ENCODE data around the gene CERT1. TPM values are rescaled to one million over a fixed set of nuclear protein-coding genes. Genes with fewer than 3 reads are reported as not detected.

CERT1 gene
- total and polyA plus RNA-seq, 4 donors = 16.1 to 86.2 (median 46.1) TPM

DNA sequence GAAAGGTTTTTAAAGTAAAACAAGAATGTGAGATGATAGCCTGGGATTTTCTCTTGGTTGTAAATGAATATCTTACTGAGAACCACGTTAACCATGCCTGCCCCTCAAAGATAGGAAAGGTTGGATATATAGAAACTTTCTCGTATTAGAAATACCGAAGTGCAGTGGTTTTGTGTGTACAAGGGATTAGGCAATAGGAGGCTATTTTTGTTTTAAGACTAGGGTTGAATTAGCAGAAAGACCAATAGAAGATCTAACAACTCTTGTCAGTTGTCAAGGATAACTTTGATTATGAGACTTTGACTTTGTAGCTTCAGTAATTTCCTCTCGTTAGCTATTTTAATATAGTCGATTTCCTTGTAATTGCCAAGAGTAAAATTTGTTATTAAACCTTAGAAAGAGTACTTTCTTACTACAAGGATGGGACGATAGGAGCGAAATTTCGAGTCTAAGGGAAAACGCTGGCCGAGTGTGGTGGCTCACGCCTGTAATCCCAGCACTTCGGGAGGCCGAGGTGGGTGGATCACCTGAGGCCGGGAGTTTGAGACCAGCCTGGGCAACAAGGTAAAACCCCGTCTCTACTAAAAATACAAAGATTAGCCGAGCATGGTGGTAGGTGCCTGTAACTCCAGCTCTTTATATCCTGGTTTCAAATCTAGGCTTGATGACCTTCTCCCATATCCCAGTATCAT, 1.1 kb upstream of the CERT1 start:
- DNase-seq = peak in 1 of 3 donors; percentile 30

DNA sequence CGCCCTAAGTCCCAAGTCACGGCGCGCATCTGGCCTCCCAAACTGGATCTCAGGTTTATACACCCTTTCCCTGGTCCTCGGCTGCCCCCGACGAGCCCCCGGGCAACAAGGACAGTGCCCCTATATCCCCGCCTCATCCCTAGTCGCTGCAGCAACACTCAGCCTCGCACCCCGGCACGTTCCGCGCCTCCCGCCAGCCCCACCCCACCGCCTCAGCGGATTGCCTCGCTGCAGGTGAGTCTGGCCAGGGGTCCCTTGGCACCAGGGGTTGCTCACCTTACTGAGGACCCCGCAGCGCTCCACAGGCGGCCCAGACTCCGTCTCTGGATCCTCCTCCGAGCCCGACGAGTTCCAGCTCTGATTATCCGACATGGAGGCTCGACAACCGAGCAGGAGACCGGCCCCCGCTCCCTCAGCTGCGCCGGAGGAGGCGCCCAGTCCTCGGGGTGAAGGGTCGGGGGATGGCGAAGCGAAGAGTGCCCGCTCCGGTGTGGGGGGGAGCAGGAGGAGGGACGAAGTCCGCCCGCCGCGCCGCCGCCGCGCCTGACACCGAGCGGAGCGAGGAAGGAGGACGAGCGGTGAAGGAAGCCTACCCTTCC, 494 bp downstream of the CERT1 start:
- peak overlapping the region; percentile 93 for H3K4me3 ChIP-seq
- no peak for TF ChIP-seq CTCF (IDR thresholded peaks at IDR 0.05; ENCODE audit: control extremely low read depth, extremely low read depth)
- peaks cover 0 to 26% (median 8%) of the 10 kb centered on the region in 5 donors for H3K4me1 ChIP-seq (ENCODE audit: control insufficient read depth in 5 of 5, insufficient read depth in 5 of 5, low read length in 5 of 5)
- ATAC-seq (ENCODE audit: insufficient read depth, low FRiP score) (peak; percentile 31), DNase-seq (peak in 1 of 3 donors; percentile 48)
- WGBS, 2 donors = 0 to 1% methylated on average over 50 to 54 of the region's 54 CpGs
- peak overlapping the region; percentile 54 to 71 for H3K9ac ChIP-seq (ENCODE audit: insufficient read depth in 1 of 2, low read length in 2 of 2)
- H3K27ac ChIP-seq (ENCODE audit: low read depth in 1 of 2, low read length in 1 of 2) = peak overlapping the region; percentile 91 to 94
- no peaks in the 10 kb centered on the region for H3K27me3 ChIP-seq (ENCODE audit: control insufficient read depth in 3 of 3, insufficient read depth in 3 of 3, low read length in 2 of 3)
- H3K36me3 ChIP-seq (ENCODE audit: control insufficient read depth in 4 of 4, insufficient read depth in 4 of 4, low read length in 4 of 4) = peaks cover 0 to 9% (median 0%) of the 10 kb centered on the region in 4 donors
- peaks cover 0 to 3% (median 0%) of the 10 kb centered on the region in 4 donors for H3K9me3 ChIP-seq (ENCODE audit: control insufficient read depth in 4 of 4, insufficient read depth in 3 of 4, low read length in 3 of 4)

More for the DNA sequence above, 1.1 kb upstream of the CERT1 start:
- no peaks in the 10 kb centered on the region for H3K9me3 ChIP-seq (ENCODE audit: control insufficient read depth in 4 of 4, insufficient read depth in 3 of 4, low read length in 3 of 4)
- H3K27me3 ChIP-seq (ENCODE audit: control insufficient read depth in 3 of 3, insufficient read depth in 3 of 3, low read length in 2 of 3) = no peaks in the 10 kb centered on the region
- no peak for ATAC-seq (ENCODE audit: insufficient read depth, low FRiP score)
- H3K4me1 ChIP-seq (ENCODE audit: control insufficient read depth in 5 of 5, insufficient read depth in 5 of 5, low read length in 5 of 5) = peaks cover 0 to 26% (median 8%) of the 10 kb centered on the region in 5 donors
- WGBS, 2 donors = 73 to 76% methylated on average over 16 of the region's 16 CpGs
- peak overlapping the region in 1 of 2 donors; percentile 94 for H3K9ac ChIP-seq (ENCODE audit: insufficient read depth in 1 of 2, low read length in 2 of 2)
- H3K27ac ChIP-seq (ENCODE audit: low read depth in 1 of 2, low read length in 1 of 2) = peak overlapping the region in 1 of 2 donors; percentile 64
- H3K36me3 ChIP-seq (ENCODE audit: control insufficient read depth in 4 of 4, insufficient read depth in 4 of 4, low read length in 4 of 4) = peaks cover 0 to 9% (median 0%) of the 10 kb centered on the region in 4 donors
- TF ChIP-seq CTCF (IDR thresholded peaks at IDR 0.05; ENCODE audit: control extremely low read depth, extremely low read depth) = no peak
- H3K4me3 ChIP-seq = no peak overlapping the region

DNA sequence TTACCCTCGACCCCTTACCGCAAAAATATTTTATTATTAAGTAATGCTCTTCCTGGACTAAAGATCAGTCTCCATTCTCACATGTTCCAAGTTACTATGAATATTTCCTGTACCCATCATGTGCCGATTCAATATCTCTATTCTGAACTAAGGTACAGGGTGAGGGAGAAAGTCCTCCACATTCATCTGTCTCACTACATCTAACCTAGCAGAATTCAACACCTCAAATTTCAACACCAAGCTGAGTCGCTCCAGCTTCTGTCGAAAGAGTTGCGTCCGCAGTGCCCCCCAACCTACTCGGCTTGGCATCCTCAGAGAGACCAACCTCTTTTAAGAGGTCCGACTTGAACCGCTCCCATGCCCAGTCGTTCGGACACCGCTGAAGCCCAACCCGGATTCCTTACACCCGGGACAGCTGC, 1.0 kb downstream of the CERT1 start:
- H3K36me3 ChIP-seq (ENCODE audit: control insufficient read depth in 4 of 4, insufficient read depth in 4 of 4, low read length in 4 of 4) = peaks cover 0 to 9% (median 0%) of the 10 kb centered on the region in 4 donors
- TF ChIP-seq CTCF (IDR thresholded peaks at IDR 0.05; ENCODE audit: control extremely low read depth, extremely low read depth) = no peak
- H3K9ac ChIP-seq (ENCODE audit: insufficient read depth in 1 of 2, low read length in 2 of 2) = peak overlapping the region; percentile 54 to 71
- peak in 2 of 3 donors; percentile 65 to 67 for DNase-seq
- peak overlapping the region; percentile 91 to 94 for H3K27ac ChIP-seq (ENCODE audit: low read depth in 1 of 2, low read length in 1 of 2)
- peak overlapping the region; percentile 93 for H3K4me3 ChIP-seq
- peaks cover 0 to 26% (median 10%) of the 10 kb centered on the region in 5 donors for H3K4me1 ChIP-seq (ENCODE audit: control insufficient read depth in 5 of 5, insufficient read depth in 5 of 5, low read length in 5 of 5)
- H3K27me3 ChIP-seq (ENCODE audit: control insufficient read depth in 3 of 3, insufficient read depth in 3 of 3, low read length in 2 of 3) = no peaks in the 10 kb centered on the region
- ATAC-seq (ENCODE audit: insufficient read depth, low FRiP score) = peak; percentile 5
- 0% methylated on average over 15 of the region's 15 CpGs for WGBS, 2 donors
- peaks cover 0 to 3% (median 0%) of the 10 kb centered on the region in 4 donors for H3K9me3 ChIP-seq (ENCODE audit: control insufficient read depth in 4 of 4, insufficient read depth in 3 of 4, low read length in 3 of 4)
